NCI-H446 treated with DMSO at 0.1 percent for 48 hours (cell line): Measurements from ENCODE around the gene PFN2.
A peak's percentile ranks its signal among the peaks of the same experiment; 100 is the strongest.
"Not testable (repeated sequence)": the region's sequence is repeated elsewhere in the genome, so short reads cannot be mapped to it uniquely, and the experiment has no call there.

ENCODE experiments used
- DNase-seq: peaks from one replicate; lab custom pipeline; 2025; lab: John Stamatoyannopoulos, UW

PFN2 gene

DNA sequence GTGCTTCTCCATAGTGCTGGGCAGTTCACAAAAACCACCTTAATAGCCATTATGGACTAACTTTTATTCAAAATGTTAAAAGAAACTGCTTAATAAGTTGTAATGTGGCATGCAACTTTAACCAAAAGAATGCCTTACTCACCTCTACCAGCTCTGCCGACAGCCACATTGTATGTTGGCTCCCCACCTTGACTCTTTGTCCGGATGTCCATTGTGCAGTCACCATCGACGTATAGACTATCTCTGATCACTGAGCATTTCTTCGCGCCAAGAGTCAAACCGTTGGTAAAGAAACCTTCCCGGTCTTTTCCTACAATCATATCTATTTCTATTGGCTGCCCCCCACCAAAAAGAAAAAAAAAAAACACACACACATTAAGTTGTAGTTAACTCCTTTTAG lies 2.5 kb downstream of the PFN2 start:
- DNase-seq, result peak; percentile 31

GRCh38 chr3:149967086-149967685 lies 3.5 kb downstream of the PFN2 start:
- peak; percentile 66 for DNase-seq

GRCh38 chr3:149965278-149965677 lies 5.4 kb downstream of the PFN2 start:
- DNase-seq, result no peak

- DNase-seq, result no peak
These were observed 6.4 kb downstream of the PFN2 start for GRCh38 chr3:149964291-149964690.

DNA sequence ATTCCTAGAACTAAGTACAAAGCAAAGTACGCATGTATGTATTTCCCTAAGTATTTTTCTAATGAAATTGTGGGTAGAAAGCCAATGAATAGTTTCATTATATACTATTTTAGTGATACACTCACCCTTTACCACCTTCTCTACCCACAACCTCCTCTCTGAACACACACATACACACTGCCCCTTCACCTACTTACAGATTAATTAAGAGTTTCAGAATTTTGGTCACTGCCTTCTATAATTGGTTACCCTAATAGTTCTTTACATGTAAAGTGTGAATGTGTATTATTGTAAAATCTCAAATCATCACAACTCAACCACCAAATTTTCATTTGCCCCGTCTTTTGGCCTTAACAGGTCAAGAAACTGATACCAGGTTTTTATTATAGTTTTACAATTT lies 7.2 kb downstream of the PFN2 start:
- DNase-seq, result no peak

DNA sequence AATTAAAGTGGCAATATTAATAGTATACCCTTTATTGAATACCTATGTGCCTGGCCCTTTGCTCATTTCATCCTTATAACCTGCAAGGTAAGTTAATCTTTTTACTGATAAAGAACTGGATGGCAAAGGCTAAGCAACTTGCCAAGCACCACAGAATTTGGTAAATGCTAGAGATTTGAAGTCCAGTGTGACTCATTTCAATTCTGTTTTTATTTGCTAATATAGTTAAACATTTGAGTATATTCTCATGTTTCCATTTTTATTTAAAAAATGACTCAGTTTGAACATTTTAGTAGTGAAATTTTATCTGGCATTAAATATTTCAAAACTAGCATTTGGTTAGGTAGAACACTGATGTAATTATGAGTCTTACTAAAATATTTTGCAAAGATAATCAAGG lies 11.3 kb downstream of the PFN2 start:
- no peak for DNase-seq

DNA sequence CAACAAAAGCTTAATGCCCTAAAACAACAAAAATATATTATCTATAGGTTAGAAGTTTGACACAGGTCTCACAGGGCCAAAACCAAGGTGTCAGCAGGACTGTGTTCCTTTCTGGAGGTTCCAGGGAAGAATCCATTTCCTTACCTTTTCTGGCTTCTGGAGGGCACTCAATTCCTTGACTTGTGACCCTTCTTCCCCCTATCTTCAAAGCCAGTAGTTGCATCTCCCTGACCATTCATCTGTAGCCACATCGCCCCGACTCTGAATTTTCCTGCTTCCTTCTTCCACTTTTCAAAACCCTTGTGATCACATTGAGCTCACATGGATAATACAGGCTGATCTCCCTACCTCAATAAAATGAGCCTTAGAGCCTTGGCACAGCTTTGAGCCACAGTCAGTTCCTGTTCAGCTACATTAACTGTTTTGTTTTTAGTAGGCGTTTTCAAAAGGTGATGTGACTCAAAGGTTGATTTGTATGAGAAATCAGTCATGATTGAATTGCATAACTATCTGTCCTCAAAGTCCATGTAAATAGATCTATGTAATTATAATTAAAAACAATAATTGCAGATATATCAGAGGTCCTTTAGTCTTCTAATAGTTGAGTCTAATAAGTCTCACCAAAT lies 12.4 kb downstream of the PFN2 start:
- no peak for DNase-seq

DNA sequence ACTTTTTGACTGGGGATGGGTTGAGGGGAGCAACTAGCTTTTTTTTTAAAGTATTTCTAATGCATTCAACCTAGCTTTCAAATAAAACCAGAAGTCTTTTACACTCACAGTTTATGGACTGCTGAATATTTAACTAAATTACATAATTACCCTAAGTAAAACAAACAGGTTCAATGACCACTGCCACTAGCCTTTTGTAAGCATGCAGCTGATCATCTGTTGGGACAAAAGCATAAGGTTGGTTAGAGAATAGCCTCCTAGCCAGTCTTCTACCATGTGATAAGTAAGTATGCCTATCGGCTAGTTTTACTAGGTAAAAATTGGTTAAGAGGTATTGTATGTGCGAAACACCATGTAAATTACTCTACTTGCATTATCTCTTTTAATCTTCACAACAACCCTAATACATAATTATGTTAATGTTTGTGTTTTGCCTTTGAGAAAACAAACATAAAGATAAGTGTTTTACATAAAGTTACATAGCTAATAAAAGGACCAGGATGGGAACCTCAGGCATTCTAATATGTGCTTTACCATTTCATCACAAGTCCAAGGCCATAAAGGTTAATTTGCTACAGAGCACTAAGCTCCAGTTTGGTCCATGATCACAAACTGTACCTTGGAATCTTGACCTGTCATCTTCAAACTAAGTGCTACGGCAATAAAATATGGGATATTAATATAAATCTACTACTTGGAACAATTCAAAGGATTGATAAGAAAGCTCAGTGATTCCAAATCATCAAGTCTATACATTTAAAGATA lies 13.2 kb downstream of the PFN2 start:
- DNase-seq, result no peak

DNA sequence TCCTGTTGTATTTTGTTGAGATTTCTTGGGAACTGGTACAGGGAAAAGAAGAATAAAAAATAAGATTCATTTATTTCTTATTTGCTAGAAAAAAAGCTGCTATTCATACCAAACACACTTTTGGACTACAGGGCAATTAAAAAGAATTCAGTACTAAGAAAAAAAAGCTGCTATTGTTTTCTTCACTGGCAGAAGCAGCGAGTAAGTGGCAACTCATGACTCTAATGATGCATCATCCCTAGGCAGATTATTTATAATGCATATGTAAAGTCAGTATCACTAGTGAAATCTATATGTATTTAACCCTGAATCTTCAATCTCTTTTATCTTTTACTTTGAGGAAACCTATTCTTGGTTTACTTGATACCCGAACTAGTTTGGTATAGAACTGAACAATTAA lies 15.2 kb downstream of the PFN2 start:
- DNase-seq, result no peak

DNA sequence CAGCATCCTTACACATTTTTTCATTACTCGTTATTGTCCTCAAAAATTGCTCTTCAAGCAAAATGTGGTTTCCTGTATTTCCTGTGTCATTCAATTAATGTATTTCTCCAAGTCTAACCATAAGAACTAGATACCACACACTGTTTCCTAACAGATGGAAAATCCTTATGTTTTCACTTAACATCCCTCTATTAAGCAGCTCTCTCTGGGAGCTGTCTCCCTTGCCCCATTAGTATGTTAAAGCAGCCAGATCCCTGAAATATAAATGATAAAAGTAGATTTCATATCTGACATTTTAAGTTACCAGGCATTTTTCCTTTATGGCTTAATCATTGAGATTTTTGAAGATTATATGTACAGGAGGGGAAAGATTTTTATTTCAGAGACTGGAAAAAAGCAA lies 15.9 kb downstream of the PFN2 start:
- no peak for DNase-seq

GRCh38 chr3:149949181-149949580 lies 21.5 kb downstream of the PFN2 start:
- no peak for DNase-seq

GRCh38 chr3:149947231-149947630 lies 23.5 kb downstream of the PFN2 start:
- no peak for DNase-seq

GRCh38 chr3:149943966-149944365 lies 26.7 kb downstream of the PFN2 start:
- DNase-seq, result not testable (repeated sequence)

DNA sequence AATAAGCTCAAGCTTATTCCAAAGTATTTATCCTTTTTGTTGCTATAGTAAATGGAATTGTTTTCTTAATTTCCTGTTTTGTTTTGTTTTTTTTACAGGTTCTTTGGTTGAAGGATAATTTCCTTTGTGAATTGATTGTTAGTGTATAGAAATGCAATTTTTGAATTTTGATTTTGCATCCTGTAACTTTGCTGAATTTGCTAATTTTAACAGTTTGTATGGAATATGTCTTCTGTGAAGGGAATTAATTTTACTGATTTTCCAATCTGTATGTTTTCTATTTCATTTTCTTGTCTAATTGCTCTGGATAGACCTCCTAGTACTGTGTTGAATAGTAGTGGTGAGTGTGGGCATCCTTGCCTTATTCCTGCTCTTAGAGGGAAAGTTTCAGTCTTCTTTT lies 28.3 kb downstream of the PFN2 start:
- DNase-seq, result no peak

DNA sequence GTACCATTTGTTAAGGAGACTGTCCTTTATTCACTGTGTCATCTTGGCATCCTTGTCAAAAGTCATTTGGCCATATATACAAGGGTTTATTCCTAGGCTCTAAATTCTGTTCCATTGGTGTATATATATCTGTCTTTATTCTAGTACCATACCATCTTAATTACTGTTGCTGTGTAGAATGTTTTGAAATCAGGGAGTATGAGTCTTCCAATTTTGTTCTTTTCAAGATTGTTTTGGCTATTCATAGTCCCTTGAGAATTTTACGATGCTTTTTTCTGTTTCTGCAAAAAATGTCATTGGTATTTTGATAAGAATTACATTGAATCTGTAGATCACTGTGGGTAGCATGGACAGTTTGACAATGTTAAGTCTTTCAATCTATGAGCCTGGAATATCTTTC lies 28.7 kb downstream of the PFN2 start:
- DNase-seq, result no peak

GRCh38 chr3:149941186-149941585 lies 29.5 kb downstream of the PFN2 start:
- DNase-seq, result no peak

- not testable (repeated sequence) for DNase-seq
These were observed 32.2 kb downstream of the PFN2 start for GRCh38 chr3:149938392-149939055.

DNA sequence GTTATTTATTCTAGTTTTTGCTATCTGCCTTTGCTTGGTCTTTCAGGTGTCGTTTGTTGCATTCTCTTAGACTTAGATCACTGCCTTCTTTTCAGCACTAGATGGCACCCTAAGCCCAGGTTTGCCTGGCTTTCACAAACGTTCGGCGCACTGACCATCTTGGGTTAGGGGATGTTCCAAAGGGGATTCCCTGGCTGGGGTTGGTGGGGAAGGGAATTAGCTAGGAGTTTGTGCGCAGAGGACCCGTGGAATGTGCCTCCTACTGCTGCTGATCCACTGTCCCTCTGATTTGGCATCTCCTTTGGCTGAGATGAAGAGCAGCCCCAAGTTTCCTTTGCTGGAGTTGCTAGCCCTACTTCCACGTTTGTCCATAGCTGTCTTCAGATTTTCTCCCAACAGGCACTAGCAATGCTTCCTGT lies 33.9 kb downstream of the PFN2 start:
- no peak for DNase-seq

DNA sequence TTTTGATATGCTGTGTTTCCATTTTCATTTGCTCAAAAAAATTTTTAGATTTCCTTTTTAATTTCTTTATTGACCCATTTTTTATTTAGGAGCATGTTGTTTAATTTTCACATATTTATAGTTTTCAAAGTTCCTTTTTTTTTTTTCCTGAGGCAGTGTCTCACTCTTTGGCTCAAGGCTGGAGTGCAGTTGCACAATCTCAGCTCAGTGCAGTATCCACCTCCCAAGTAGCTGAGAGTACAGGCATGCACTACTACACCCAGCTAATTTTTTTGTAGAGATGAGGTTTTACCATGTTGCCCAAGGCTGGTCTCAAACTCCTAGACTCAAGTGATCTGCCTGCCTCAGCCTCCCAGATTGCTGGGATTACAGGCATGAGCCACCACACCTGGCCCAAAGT lies 36.2 kb downstream of the PFN2 start:
- no peak for DNase-seq

DNA sequence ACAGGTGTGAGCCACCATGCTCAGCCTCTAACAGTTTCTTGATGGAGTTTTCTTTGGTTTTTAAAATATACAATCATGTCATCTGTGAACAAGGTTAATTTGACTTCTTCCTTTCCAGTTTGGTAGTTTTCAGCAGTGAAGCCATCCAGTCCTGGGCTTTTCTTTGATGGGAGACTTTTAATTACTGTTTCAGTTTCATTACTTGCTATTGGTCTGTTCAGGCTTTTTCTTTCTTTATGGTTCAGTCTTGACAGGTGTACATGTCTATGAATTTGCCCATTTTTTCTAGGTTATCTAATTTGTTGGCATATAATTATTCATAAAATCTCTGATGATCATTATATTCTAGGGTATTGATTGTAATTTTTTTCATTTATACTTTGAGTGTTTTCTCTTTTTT lies 36.8 kb downstream of the PFN2 start:
- no peak for DNase-seq

DNA sequence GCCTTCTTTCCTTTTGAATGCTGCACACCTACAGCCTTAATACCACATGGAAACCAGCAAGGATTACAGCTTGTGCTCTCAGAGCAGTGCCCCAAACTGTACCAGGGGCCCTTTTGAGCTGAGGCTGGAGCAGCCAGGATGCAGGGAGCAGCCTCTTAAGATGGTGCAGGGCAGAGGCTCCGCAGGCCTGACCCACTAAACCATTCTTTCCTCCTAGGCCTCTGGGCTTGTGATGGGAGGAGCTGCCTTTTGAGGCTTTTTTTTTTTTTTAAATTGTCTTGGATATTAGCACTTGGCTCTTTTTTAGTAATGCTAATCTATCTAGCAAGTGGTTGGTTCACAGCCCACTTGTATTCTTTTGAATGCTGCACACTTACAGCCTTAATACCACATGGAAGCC lies 37.7 kb downstream of the PFN2 start:
- DNase-seq, result no peak

GRCh38 chr3:149920119-149920518 lies 50.6 kb downstream of the PFN2 start:
- DNase-seq, result no peak

- DNase-seq, result no peak
These were observed 51.2 kb downstream of the PFN2 start for GRCh38 chr3:149919509-149919908.
